Inferior parietal cortex (tissue), 1 donor: ENCODE measurements around the gene CREB5.
"Not testable (repeated sequence)": the region's sequence is repeated elsewhere in the genome, so short reads cannot be mapped to it uniquely, and the experiment has no call there.

Experiments
- DNase-seq: peaks from one replicate; pipeline ENCODE4 v3.0.0-alpha.2; 2016; ENCODE audit errors: extremely low spot score

CREB5 gene

GRCh38 chr7:28579571-28579970 is 167.3 kb downstream of the CREB5 start:
- DNase-seq: no peak

DNA sequence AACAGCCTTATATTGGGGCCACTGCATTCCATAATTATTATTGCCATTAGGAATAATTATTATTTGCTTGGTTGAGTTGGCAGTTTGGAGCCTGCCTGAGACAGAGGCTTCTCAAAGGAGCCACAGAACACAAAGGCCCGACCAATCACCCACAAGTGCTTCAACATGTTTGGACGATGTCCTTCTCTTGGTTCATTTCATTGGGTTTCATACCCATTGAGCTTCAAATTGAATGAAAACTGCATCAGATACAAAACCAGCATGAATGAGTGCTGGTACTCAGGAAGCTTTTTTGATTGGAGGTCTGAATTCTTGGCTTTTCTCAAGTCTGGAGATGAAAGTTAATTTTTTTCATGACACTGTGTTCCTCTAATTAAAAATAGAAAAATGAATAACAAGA is 168.3 kb downstream of the CREB5 start:
- no peak for DNase-seq

DNA sequence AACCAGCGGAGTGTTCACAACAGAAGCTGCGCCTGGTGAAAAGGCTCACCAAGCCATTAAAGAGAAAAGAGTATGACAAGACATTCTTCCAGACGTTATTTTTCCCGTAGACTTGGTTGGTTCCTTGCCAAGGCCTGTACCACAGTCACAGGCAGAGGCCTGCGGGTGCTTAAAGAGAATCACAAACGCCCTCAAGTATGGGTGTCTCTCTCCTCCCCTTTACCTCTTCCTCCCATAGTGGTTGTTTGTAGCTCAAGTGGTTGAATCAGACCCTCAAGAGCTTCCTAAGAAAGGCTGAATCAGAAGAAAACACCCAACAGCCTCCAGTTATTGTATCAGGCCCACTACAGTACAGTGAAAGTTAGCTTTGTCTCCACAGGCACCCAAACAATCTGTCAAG is 169.0 kb downstream of the CREB5 start:
- DNase-seq: no peak

- no peak for DNase-seq
These were observed 169.9 kb downstream of the CREB5 start for GRCh38 chr7:28582226-28582625.

GRCh38 chr7:28584235-28584634 is 171.9 kb downstream of the CREB5 start:
- DNase-seq: no peak

- DNase-seq: no peak
These were observed 174.4 kb downstream of the CREB5 start for GRCh38 chr7:28586736-28587135.

DNA sequence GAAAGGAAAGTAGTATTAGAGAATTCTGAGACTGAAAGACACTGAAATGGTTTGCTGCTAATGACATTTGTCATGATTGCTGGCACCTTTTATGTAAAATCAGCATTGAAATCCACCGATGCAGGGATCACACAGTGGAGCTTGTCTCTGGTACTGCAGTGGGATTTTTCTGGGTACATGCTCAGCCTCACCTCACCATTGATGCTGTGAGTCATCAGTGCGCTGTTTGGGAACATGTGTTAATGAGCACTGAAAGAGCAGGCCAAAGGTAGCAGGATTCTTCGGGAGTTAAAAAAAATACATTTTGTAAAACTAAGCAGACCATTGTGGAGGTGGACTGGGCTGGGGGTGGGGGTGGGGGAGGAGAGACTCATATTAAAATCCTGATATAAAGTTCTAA is 174.9 kb downstream of the CREB5 start:
- no peak for DNase-seq

DNA sequence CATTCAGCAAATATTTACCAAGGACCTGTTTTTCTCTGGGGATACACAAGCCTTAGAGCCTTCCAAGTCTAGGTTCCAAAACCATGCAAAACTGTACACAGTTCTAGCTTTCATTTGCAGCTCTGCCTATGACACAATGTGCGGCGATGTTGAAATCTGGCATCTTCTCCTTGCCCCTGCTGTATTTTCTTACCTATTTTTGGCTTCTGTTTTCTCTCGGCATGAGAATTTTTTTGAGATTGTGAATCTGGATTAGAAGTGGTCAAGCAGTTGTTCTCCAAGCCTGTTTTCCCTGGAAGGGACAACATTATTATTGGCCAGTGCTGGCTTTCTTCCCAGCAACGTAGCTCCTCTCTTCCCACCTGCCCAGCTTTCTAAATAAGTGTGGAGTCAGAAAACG is 176.3 kb downstream of the CREB5 start:
- DNase-seq: no peak

DNA sequence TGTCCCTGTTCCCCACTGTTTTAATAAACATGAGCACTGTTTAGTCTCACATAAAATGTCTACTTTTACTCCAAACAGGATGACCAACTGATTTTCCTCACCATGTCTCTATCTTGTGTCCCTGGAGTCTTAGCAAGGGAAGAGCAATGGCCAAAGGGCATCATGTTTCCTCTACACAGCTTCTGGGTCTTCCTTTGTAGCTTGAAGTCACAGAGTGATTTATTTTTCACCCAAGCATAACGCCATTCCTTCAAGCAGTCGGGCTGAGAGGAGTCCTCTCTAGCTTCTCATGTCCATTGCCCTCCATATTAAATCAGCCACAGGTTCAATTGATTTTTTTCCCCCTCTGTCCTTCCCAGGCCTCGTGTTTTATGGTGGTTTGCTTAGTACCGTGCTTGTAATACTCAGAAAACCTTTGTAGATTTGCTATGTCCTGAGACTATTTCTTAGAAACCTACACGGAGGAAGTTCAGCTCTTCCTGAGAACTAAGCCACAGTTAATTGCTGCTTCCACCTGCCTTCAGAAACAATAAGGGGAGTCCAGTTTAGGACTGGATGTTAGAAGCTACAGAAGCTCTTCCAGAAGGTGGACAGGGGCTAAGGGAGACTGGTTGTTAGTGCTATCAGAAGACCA is 178.8 kb downstream of the CREB5 start:
- DNase-seq: no peak

- DNase-seq: no peak
These were observed 179.5 kb downstream of the CREB5 start for GRCh38 chr7:28591725-28592349.

- DNase-seq: no peak
These were observed 180.5 kb downstream of the CREB5 start for GRCh38 chr7:28592861-28593260.

DNA sequence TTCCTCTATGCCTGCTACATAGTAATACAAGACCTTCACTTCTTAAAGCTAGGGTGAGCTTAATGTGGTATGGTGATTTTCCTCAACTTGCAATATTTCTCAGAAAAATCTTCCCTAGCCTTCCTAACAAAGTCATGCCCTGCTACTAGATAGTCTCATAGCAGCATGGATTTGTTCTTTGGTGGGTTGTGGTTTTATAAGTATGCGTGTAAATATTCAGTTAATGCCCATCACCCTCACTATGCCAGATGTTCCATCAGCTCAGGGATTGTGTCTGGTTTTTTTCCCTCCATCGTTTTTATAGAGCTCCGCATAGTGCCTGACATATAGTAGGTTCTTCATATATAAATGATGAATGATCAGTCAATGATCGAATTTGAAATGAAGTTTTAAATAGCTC is 182.8 kb downstream of the CREB5 start:
- no peak for DNase-seq

GRCh38 chr7:28595801-28596200 is 183.5 kb downstream of the CREB5 start:
- no peak for DNase-seq

DNA sequence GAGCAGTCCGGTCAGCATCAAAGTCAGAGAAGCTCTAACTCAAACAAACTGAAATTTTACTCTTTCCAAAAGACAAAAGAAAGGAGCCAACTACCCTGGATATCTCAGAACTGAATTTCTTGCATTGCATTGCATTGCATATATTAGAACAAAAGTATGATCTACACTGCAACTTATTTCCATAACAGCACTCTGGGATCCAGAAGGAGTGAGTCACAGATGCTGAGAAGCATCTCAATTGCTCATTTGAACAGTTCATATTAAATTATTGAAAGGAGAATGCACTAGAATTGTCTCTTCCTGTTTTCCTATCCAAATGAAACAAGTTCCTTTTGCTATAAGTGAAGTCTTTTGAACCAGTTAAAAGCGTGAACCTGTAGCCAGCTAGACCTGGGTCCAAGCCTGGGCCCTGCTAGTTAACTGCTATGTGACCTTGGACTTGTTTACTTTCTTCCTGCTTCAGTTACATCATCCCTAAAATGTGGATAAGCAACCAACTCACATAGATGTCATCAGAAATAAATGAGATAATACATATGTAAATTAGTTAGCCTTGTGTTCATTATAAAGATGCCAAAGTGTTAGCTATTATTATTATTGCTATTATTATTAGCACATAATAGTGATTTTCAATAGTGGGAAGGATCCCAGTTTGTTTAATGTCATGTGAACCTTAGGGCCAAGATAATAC is 184.1 kb downstream of the CREB5 start:
- no peak for DNase-seq

GRCh38 chr7:28597284-28597683 is 185.0 kb downstream of the CREB5 start:
- no peak for DNase-seq

- not testable (repeated sequence) for DNase-seq
These were observed 185.7 kb downstream of the CREB5 start for GRCh38 chr7:28598037-28598436.

GRCh38 chr7:28598586-28598985 is 186.3 kb downstream of the CREB5 start:
- DNase-seq: no peak

DNA sequence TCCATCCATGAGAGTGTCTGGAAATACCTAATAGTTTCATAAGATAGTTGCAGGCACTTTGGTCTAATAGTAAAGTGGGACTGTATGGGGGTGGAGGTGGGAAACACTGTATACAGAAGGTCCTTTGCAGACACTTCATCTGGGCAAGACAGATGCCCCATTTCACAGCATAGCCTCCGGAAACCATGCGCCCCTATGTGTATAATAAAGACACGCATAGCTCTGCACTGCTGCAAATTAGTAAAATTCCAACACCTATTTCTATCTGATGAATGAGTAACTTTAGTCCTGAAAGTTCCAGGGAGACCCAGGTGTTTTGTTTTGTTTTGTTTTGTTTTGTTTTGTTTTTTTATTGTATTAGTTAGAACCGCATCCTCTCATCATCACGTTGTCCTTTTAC is 187.1 kb downstream of the CREB5 start:
- DNase-seq: no peak

DNA sequence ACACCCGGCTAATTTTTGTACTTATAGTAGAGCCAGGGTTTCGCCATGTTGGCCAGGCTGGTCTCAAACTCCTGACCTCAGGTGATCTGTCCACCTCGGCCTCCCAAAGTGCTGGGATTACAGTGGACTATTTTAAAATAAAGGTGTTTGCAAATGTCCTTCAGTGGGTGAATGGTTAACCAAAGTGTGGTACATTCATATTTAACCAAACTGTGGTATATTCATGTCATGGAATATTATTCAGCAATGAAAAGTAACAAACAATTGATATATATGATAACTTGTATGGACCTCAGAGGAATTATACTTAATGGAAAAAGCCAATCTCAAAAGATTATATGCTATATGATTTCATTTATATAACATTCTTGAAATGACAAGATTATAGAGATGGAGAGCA is 190.0 kb downstream of the CREB5 start:
- DNase-seq: no peak

DNA sequence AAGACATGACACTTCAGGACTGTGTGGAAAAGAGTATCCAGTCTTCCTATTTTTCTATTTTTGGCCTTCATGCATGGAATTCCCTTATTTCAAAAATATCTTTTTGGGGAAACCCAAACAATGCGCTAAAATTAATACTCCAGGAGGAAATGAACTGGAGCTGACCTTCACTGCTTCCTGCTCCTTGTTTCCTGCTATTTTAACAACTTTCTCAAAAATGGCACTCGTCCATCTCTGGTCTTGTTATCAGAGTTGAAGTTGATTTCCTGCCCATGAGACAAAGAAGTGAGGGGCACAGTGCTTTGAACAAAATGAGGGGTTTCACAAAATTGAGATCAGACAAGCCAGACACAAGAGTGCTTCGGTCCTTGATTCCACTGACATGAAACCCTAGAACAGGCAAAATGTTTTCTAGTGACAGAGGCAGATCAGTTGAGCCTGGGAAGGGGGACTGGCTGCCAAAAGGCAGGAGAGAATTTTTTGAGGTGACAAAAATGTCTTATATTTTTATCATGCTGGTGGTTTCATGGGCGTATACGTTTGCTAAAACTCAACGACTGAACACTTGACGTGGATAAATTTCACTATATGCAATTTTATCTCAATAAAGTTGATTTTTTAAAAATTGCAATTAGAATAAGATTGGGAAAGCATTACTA is 193.2 kb downstream of the CREB5 start:
- DNase-seq: no peak

DNA sequence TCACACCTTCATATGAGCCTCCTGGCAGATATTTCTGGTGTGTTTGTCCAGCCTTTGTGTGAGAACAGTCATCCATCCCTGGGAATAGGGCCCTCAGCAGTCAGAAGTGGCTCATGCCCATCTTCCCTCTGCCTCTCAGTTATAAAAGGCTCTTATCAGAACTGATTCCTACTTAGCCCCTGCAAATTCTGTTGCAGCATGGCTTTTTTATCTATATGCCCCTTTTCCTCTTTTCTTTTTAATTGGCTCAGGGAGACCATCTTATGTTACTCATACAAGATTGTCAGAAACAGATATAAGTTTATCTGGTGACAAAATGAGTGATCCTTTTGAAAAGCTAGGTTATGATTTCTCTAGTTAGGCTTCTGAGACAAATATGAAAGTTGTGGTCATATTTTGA is 194.1 kb downstream of the CREB5 start:
- DNase-seq: no peak

DNA sequence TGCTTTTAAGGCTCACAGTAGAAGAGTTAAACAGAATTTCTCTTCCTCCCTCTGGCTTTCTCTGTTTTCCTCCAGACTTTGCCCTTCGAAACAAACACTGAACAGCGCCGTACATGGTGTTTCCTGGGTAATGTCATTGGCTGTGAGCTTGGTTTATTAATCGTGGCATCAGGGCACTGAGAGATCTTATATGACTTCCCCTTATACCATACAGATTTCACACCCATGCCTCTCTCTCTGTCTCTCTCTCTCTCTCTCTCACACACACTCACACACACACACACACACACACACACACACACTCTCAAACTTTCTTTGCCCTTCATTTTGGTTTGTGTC is 195.5 kb downstream of the CREB5 start:
- DNase-seq: no peak

- no peak for DNase-seq
These were observed 195.9 kb downstream of the CREB5 start for GRCh38 chr7:28608237-28608656.
